Astrocyte of the spinal cord (primary cell): ENCODE measurements around the gene SRSF7.
A peak's percentile ranks its signal among the peaks of the same experiment; 100 is the strongest.
"Not testable (repeated sequence)": the region's sequence is repeated elsewhere in the genome, so short reads cannot be mapped to it uniquely, and the experiment has no call there.

ENCODE experiments used
- DNase-seq: peaks from one replicate; pipeline ENCODE4 v3.0.0; 2011; ENCODE audit warnings: low read depth, low spot score
- H3K4me3 ChIP-seq: 2 replicates; pipeline ENCODE4 v1.5.1; 2011; ENCODE audit warnings: low read depth, mild to moderate bottlenecking, low read length, moderate library complexity
- CTCF ChIP-seq: IDR thresholded peaks from 2 replicates; pipeline ENCODE4 v1.5.1; 2012; ENCODE audit warnings: low read depth, mild to moderate bottlenecking, low read length, inconsistent platforms
- in situ Hi-C: cut with HindIII; loops from 2 replicates; pipeline ENCODE4 v1.10.0; 2017; ENCODE audit warnings: low sequenced_read_pairs

Gene SRSF7

GRCh38 chr2:38750891-38751595 lies at the start of gene SRSF7:
SRSF7 (minus strand) TSS chr2:38751361; CDS start chr2:38751256, 105 bp downstream.
- no peak for TF ChIP-seq CTCF
- peak within 1 kb of the TSS; percentile 96 for H3K4me3 ChIP-seq
- in situ Hi-C loops, result no loop called here
- DNase-seq, result peak; percentile 99

GRCh38 chr2:38797953-38798352 lies 46.8 kb upstream of the SRSF7 start:
- in situ Hi-C loops, result no loop called here

GRCh38 chr2:38797250-38797676 lies 46.1 kb upstream of the SRSF7 start:
- peak; percentile 33 for DNase-seq
- in situ Hi-C loops, result no loop called here
- no peak overlapping the region for H3K4me3 ChIP-seq
- no peak for TF ChIP-seq CTCF

More at GRCh38 chr2:38797953-38798352, 46.8 kb upstream of the SRSF7 start:
- no peak for TF ChIP-seq CTCF
- DNase-seq, result no peak
- H3K4me3 ChIP-seq, result no peak overlapping the region

- H3K4me3 ChIP-seq, DNase-seq, in situ Hi-C loops: not testable (repeated sequence)
Measured at GRCh38 chr2:38795016-38795415, 43.9 kb upstream of the SRSF7 start.

GRCh38 chr2:38794235-38794946 lies 43.2 kb upstream of the SRSF7 start:
- TF ChIP-seq CTCF, result no peak
- no peak overlapping the region for H3K4me3 ChIP-seq
- in situ Hi-C loops, result no loop called here
- no peak for DNase-seq

GRCh38 chr2:38793511-38793910 lies 42.4 kb upstream of the SRSF7 start:
- no peak for TF ChIP-seq CTCF
- no peak overlapping the region for H3K4me3 ChIP-seq
- in situ Hi-C loops, result no loop called here
- no peak for DNase-seq

- no peak for TF ChIP-seq CTCF
- no peak for DNase-seq
- in situ Hi-C loops, result no loop called here
- no peak overlapping the region for H3K4me3 ChIP-seq
Measured at GRCh38 chr2:38792751-38793150, 41.6 kb upstream of the SRSF7 start.

- DNase-seq, H3K4me3 ChIP-seq, in situ Hi-C loops: not testable (repeated sequence)
Measured at GRCh38 chr2:38792321-38792720, 41.2 kb upstream of the SRSF7 start.
